ENCODE measurements around the gene NFX1.

NFX1 gene

DNA sequence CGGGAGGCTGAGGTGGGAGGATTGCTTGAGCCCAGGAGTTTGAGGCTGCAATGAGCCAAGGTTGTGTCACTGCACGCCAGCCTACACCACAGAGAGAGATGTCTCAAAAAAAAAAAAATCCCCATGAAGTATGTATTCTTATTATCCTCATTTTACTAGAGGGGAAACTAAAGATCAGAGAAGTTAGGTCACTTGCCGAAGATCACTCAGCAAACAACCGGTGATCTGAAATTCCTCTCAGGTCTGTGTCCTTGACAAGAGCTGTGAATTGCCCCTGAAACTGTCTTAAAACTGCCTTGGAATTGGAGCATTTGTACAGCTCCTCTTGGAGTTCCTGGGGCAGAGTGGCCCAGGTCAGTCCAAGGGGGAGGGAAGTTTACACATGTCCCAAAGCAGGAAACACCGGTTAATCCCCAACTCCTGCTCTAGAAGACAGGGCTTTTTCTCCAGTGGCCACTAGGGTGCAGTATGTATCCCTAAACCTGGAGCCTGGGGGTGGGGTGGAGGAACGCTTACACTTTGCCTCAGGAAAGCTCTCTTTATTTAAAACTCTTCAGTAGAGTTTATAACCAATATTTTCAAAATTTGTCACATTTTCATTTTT is 84.4 kb downstream of the NFX1 start:
- H3K27ac ChIP-seq: peak overlapping the region; percentile 39
- TF ChIP-seq, protein P1, sequence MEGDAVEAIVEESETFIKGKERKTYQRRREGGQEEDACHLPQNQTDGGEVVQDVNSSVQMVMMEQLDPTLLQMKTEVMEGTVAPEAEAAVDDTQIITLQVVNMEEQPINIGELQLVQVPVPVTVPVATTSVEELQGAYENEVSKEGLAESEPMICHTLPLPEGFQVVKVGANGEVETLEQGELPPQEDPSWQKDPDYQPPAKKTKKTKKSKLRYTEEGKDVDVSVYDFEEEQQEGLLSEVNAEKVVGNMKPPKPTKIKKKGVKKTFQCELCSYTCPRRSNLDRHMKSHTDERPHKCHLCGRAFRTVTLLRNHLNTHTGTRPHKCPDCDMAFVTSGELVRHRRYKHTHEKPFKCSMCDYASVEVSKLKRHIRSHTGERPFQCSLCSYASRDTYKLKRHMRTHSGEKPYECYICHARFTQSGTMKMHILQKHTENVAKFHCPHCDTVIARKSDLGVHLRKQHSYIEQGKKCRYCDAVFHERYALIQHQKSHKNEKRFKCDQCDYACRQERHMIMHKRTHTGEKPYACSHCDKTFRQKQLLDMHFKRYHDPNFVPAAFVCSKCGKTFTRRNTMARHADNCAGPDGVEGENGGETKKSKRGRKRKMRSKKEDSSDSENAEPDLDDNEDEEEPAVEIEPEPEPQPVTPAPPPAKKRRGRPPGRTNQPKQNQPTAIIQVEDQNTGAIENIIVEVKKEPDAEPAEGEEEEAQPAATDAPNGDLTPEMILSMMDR (conservative IDR thresholded peaks at IDR 0.05): peak; percentile 96

GRCh38 chr9:33375238-33375840 is 85.0 kb downstream of the NFX1 start:
- peak overlapping the region; percentile 39 for H3K27ac ChIP-seq
- TF ChIP-seq, protein P1 (conservative IDR thresholded peaks at IDR 0.05): peak; percentile 53

- TF ChIP-seq, protein P1 (conservative IDR thresholded peaks at IDR 0.05): no peak
- H3K27ac ChIP-seq: no peak overlapping the region; the same call in 1 of the 2 replicates
These were observed 85.6 kb downstream of the NFX1 start for GRCh38 chr9:33375841-33376321.

DNA sequence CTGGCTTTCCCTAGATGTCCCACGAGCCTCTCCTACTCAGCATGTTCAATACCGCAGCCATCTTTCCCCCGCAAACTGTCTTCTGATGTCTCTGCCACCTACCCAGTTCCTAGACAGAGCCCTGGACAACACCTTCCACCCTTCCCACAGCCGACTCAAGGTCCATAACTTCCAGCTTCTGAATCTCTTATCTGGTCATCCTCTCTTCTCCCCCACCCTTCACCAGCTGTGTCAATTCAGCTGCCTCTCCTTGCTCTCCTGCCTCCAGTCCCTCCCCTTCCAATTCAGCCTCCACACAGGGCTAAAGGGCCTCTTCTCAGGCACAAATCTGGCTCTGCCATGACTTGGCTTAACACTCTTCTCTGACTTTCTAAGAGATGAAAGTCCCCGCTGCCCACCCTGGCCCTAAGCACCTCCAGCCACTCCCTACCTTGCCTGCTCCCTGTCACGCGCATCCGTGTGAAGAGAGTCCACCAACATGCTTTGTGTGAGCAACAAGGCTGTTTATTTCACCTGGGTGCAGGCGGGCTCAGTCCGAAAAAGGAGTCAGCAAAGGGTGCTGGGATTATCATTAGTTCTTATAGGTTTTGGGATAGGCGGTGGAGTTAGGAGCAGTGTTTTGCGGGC is 86.9 kb downstream of the NFX1 start:
- TF ChIP-seq, protein P1 (conservative IDR thresholded peaks at IDR 0.05): no peak
- H3K27ac ChIP-seq: no peak overlapping the region

DNA sequence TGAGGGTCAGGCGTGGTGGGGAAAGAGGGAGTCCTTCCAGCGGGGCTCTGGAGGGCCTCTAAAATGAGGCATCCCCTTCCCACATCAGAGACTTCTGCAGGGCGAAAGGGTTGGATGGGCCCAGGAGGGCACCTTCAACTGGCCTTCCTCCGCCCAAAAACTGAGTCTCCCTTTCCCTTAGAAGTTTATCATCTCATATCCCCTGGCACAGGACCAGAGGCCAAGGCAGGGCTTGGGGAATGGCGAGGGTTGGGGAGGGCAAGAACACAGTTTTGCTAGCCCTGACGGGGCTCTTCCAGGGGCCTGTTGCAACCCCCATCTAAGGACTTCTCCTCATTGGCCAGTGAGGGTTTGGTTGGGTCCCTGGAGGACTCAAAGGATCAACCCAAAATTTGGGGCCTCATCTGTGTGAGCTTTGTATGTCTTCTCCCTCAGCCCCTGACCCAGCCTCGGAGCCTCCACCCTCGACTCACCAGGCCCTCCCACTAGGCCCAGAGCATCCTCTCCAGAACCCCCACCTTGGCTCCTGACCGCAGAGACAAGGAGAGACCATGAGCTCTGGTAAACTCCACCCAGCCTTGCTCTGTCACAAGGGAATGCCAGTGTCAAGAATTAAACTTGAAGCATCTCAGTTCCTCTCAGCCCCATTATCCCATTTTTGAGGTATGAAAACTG is 87.9 kb downstream of the NFX1 start:
- TF ChIP-seq, protein P1 (conservative IDR thresholded peaks at IDR 0.05): no peak
- H3K27ac ChIP-seq: no peak overlapping the region

- TF ChIP-seq, protein P1 (conservative IDR thresholded peaks at IDR 0.05): no peak
- H3K27ac ChIP-seq: no peak overlapping the region
These were observed 89.5 kb downstream of the NFX1 start for GRCh38 chr9:33379666-33380389.
